Stomach (tissue), 19 donors: ENCODE data around the gene NCBP2L. TPM values are rescaled to one million over a fixed set of nuclear protein-coding genes. Genes with fewer than 3 reads are reported as not detected.
A peak's percentile ranks its signal among the peaks of the same experiment; 100 is the strongest.

Experiments used
- DNase-seq, 2 donors: peaks; one replicate each; pipeline versions ENCODE4 v3.0.0 to v3.0.0-alpha.2; 2013 to 2019
- H3K27ac ChIP-seq, 5 donors: fragments of 200-600 bp in 4 of 5; sonication (generic) in 4 of 5; one replicate each; pipeline ENCODE4 v1.5.1; 2013 to 2019; ENCODE audit warnings: mild to moderate bottlenecking in 1 of 5, moderate library complexity in 1 of 5
- H3K27me3 ChIP-seq, 3 donors: fragments of 200-600 bp; sonication (generic); one replicate each; pipeline ENCODE4 v1.5.1; 2017 to 2019; ENCODE audit warnings: mixed run types in 1 of 3
- H3K36me3 ChIP-seq, 4 donors: fragments of 200-600 bp; sonication (generic); 1 replicate in 3 of 4; 2 replicates in 1 of 4; pipeline ENCODE4 v1.5.1; 2016 to 2019
- H3K4me1 ChIP-seq, 4 donors: fragments of 200-600 bp; sonication (generic); one replicate each; pipeline ENCODE4 v1.5.1; 2016 to 2019
- H3K4me3 ChIP-seq, 4 donors: fragments of 200-600 bp; sonication (generic) in 3 of 4; one replicate each; pipeline ENCODE4 v1.5.1; 2016 to 2019; ENCODE audit warnings: mild to moderate bottlenecking in 1 of 4
- H3K9me3 ChIP-seq, 4 donors: fragments of 200-600 bp; sonication (generic); one replicate each; pipeline ENCODE4 v1.5.1; 2016 to 2019
- CTCF ChIP-seq, 7 experiments: fragments of 450-650 bp in 4 of 7; fragments of 200-600 bp in 3 of 7; sonication (generic) in 3 of 7; IDR thresholded peaks; one replicate each; pipeline ENCODE4 v1.5.1; 2016 to 2019; ENCODE audit warnings: antibody characterized with exemption in 7 of 7, control low read depth in 2 of 7, mild to moderate bottlenecking in 1 of 7
- EP300 ChIP-seq: sonication (generic); formaldehyde crosslinking; IDR thresholded peaks from one replicate; pipeline ENCODE4 v1.6.1; 2017; ENCODE audit warnings: antibody characterized with exemption
- POLR2A ChIP-seq, 4 donors: fragments of 450-650 bp; IDR thresholded peaks; one replicate each; pipeline ENCODE4 v1.6.1; 2016; ENCODE audit warnings: antibody characterized with exemption in 4 of 4, control low read depth in 2 of 4, mild to moderate bottlenecking in 1 of 4, moderate library complexity in 1 of 4
- POLR2AphosphoS5 ChIP-seq, 3 donors: sonication (generic); formaldehyde crosslinking; IDR thresholded peaks; one replicate each; pipeline ENCODE4 v1.6.1; 2016; ENCODE audit warnings: antibody characterized with exemption in 3 of 3
- WGBS, 5 donors: extraction: QIAGEN DNeasy Blood & Tissue Kit in 3 of 5; methylation state at CpG; one replicate each; pipeline versions ENCODE4 v1.1.5 to v1.1.7; 2013 to 2018; 5-methylcytosine and 5-hydroxymethylcytosine counted together
- intact Hi-C: fragments of 100-400 bp; cut with DNase I; formaldehyde crosslinking; loops from one replicate; pipeline ENCODE4 v1.15.1; 2023; ENCODE audit warnings: low total_unique reads
- long read RNA-seq, 10 donors: transcript quantifications; one replicate each; lab custom pipeline, GENCODE V29; 2026
- polyA plus RNA-seq, 3 donors: library from polyadenylated mRNA; stranded (reverse); fragments of 200-250 nt; gene quantifications; one replicate each; pipeline ENCODE4 v1.2.3, GENCODE V29; 2013
- total RNA-seq, 5 donors: library from RNA; depleted of rRNA; stranded (reverse); fragments of >200 nt; gene quantifications; one replicate each; pipeline versions ENCODE4 v1.1.0 to v1.2.3, GENCODE V29; 2014 to 2016
- donor health status: healthy with polysubstance abuse.
- donor health status: Bipolar disorder and iron deficiency.
- donor health status: healthy.

NCBP2L gene
- total RNA-seq = not detected
- under 1 TPM in 2 of 3 donors, not detected in 1; 0.13 to 0.44 TPM for polyA plus RNA-seq
- long read RNA-seq, donor 1 = 0 reads
- long read RNA-seq, donor 2 = 0 reads
- long read RNA-seq, donor 3 = 0 reads
- long read RNA-seq, donor 4 = 0 reads
- long read RNA-seq, donor 5 = 0 reads
- long read RNA-seq, donor 6 = 0 reads
- long read RNA-seq, donor 7 = 0 reads
- long read RNA-seq, donor 8 = 0 reads
- long read RNA-seq, donor 9 = 0 reads
- long read RNA-seq, donor 10 = 0 reads

- Histone ChIP-seq H3K27me3 (peaks cover 0 to 13% (median 0%) of the 10 kb centered on the region in 3 donors), H3K4me3 (peak within 1 kb of the TSS; percentile 54 to 61 (median 60)), H3K9me3 (no peaks in the 10 kb centered on the region), H3K27ac (peak within 1 kb of the TSS; percentile 85 to 90 (median 87)), H3K4me1 (peaks cover 4 to 19% (median 16%) of the 10 kb centered on the region in 4 donors), H3K36me3 (no peaks in the 10 kb centered on the region)
- TF ChIP-seq CTCF (IDR thresholded peaks at IDR 0.05) (peak in 1 of 7 experiments; percentile 15), EP300 (no peak), POLR2A (IDR thresholded peaks at IDR 0.05) (no peak), POLR2AphosphoS5 (IDR thresholded peaks at IDR 0.05) (no peak)
- 38 to 62% (median 46%) methylated on average over 4 to 6 of the region's 6 CpGs for WGBS, 5 donors
- intact Hi-C loops = loop anchor here (5.0 kb wide), 1 partner anchor 115 kb away; no protein-coding TSS in a partner anchor
- DNase-seq = no peak
These were observed at the start of gene NCBP2L for GRCh38 chrX:107777536-107777832. NCBP2L (plus strand) TSS chrX:107777733; CDS start chrX:107794221, 16,488 bp downstream.

- Histone ChIP-seq H3K4me3 (no peak overlapping the region), H3K9me3 (no peaks in the 10 kb centered on the region), H3K4me1 (peaks cover 55 to 96% (median 82%) of the 10 kb centered on the region in 4 donors), H3K36me3 (no peaks in the 10 kb centered on the region), H3K27ac (peak overlapping the region; percentile 53 to 82 (median 76)), H3K27me3 (no peaks in the 10 kb centered on the region)
- no peak for DNase-seq
- no peak for TF ChIP-seq CTCF (IDR thresholded peaks at IDR 0.05)
- no peak for TF ChIP-seq POLR2AphosphoS5 (IDR thresholded peaks at IDR 0.05)
- no peak for TF ChIP-seq POLR2A (IDR thresholded peaks at IDR 0.05)
- no peak for TF ChIP-seq EP300
- 35 to 62% (median 45%) methylated on average over 4 of the region's 4 CpGs for WGBS, 5 donors
- intact Hi-C loops = no loop called here
These were observed 49.0 kb upstream of the NCBP2L start for GRCh38 chrX:107728371-107729099.

- no peak for DNase-seq
- no peaks in the 10 kb centered on the region for H3K9me3 ChIP-seq
- H3K27ac ChIP-seq = peak overlapping the region; percentile 62 to 82 (median 76)
- H3K4me3 ChIP-seq = no peak overlapping the region
- no peaks in the 10 kb centered on the region for H3K27me3 ChIP-seq
- TF ChIP-seq POLR2AphosphoS5 (IDR thresholded peaks at IDR 0.05) = no peak
- no peak for TF ChIP-seq EP300
- no peak for TF ChIP-seq CTCF (IDR thresholded peaks at IDR 0.05)
- TF ChIP-seq POLR2A (IDR thresholded peaks at IDR 0.05) = no peak
- 58 to 76% (median 62%) methylated on average over 5 to 8 of the region's 8 CpGs for WGBS, 5 donors
- intact Hi-C loops = no loop called here
- H3K4me1 ChIP-seq = peaks cover 55 to 91% (median 81%) of the 10 kb centered on the region in 4 donors
- H3K36me3 ChIP-seq = no peaks in the 10 kb centered on the region
These were observed 47.8 kb upstream of the NCBP2L start for GRCh38 chrX:107729558-107730297.

- Histone ChIP-seq H3K27ac (peak overlapping the region; percentile 62 to 82 (median 76)), H3K27me3 (no peaks in the 10 kb centered on the region), H3K4me3 (no peak overlapping the region), H3K4me1 (peaks cover 55 to 85% (median 79%) of the 10 kb centered on the region in 4 donors), H3K36me3 (no peaks in the 10 kb centered on the region), H3K9me3 (no peaks in the 10 kb centered on the region)
- TF ChIP-seq EP300 (no peak), CTCF (IDR thresholded peaks at IDR 0.05) (no peak), POLR2AphosphoS5 (IDR thresholded peaks at IDR 0.05) (no peak), POLR2A (IDR thresholded peaks at IDR 0.05) (no peak)
- no peak for DNase-seq
- 25 to 64% (median 33%) methylated on average over 1 of the region's 1 CpG for WGBS, 5 donors
- intact Hi-C loops = no loop called here
These were observed 47.3 kb upstream of the NCBP2L start for GRCh38 chrX:107730298-107730655.
